Measurements from ENCODE around the gene SMARCC1. TPM values are rescaled to one million over a fixed set of nuclear protein-coding genes. Genes with fewer than 3 reads are reported as not detected.

SMARCC1 gene
- total RNA-seq, 1 experiment from 2014 or later: 168 TPM

DNA sequence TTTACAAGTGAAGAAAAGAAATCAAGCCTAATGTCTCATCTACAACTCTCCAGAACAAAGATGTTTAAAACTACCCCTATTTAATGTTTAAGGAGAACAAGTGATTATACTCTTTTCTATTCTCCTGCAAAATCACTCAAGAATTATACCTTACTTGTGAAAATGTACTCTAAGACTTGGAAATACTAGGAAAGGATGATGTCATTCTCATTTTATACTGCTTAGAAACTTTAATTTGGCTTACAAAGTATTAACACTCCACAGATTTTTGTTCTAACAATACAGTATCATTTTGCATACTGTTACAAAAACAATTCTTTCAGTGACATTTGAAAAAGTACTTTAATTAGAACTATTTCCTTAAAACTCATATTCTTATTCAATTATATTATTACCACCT is 89.5 kb downstream of the SMARCC1 start:
- Histone ChIP-seq H3K27me3 (ENCODE audit: insufficient read depth, low read length) (no peaks in the 10 kb centered on the region), H3K36me3 (ENCODE audit: control insufficient read depth in 1 of 2, insufficient read depth in 2 of 2, low read length in 2 of 2) (peaks cover 23 to 39% of the 10 kb centered on the region in 2 experiments), H3K9me2 (ENCODE audit: insufficient read depth) (no peaks in the 10 kb centered on the region), H3K4me1 (ENCODE audit: control insufficient read depth in 1 of 2, insufficient read depth in 2 of 2, low read length in 2 of 2) (no peaks in the 10 kb centered on the region), H2AFZ (ENCODE audit: low read depth, low read length, poor library complexity, severe bottlenecking) (no peak overlapping the region), H4K20me1 (ENCODE audit: insufficient read depth) (no peaks in the 10 kb centered on the region), H3K4me2 (ENCODE audit: low read length) (no peak overlapping the region), H3K27ac (ENCODE audit: low read depth, low read length) (no peak overlapping the region), H3K79me2 (ENCODE audit: insufficient read depth, low read length) (peaks cover 16% of the 10 kb centered on the region), H3K9ac (ENCODE audit: low read length) (no peak overlapping the region), H3K9me3 (ENCODE audit: control insufficient read depth in 1 of 2, insufficient read depth in 1 of 2, low read depth in 1 of 2, low read length in 2 of 2) (no peaks in the 10 kb centered on the region), H3K4me3 (replicated peaks in 1 of 2; ENCODE audit: low read depth in 1 of 2, low read length in 2 of 2) (no peak overlapping the region)
- POLR2A ChIA-PET: no interaction called here
- DNase-seq (ENCODE audit: low read depth, low spot score) (no peak), ATAC-seq (no peak)
- TF ChIP-seq ELF1 (IDR thresholded peaks at IDR 0.05; ENCODE audit: borderline replicate concordance, low read depth) (no peak), SIN3A (IDR thresholded peaks at IDR 0.05; ENCODE audit: low read depth) (no peak), ZFX (IDR thresholded peaks at IDR 0.05) (no peak), EZH2phosphoT487 (IDR thresholded peaks at IDR 0.05; ENCODE audit: borderline replicate concordance) (no peak), RAD21 (IDR thresholded peaks at IDR 0.05; ENCODE audit: low read depth) (no peak), EGR1 (IDR thresholded peaks at IDR 0.05; ENCODE audit: low read depth) (no peak), EZH2 (IDR thresholded peaks at IDR 0.05) (no peak)
- BruUV-seq (replicated peaks): no TSS peak
- CTCF ChIA-PET: no interaction called here
- RAD21 ChIA-PET (ENCODE audit: low non-redundant PET in 1 of 2, low total read pairs in 2 of 2, uncharacterized antibody in 2 of 2, unreplicated experiment in 2 of 2): no interaction called here
- intact Hi-C loops (cut with micrococcal nuclease): no loop called here

DNA sequence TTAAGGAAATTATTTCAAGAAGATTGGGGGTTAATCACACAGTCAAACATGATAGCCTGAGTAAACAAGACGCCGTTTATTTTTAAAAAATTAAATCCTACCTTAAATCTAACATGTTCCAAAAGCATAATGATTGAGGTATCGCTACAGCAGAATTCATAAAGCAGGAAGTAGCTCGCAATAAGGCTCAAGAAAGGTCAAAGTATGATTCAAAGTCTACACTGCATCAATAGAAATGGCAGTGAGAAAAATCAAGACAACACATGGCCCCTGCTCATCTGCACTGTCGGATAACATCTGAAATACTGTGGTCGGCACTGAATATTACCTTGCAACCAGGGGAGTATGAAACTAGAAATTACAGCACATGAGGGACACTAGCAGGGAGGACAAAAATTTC is 93.2 kb downstream of the SMARCC1 start:
- Histone ChIP-seq H2AFZ (ENCODE audit: low read depth, low read length, poor library complexity, severe bottlenecking) (no peak overlapping the region), H3K9me3 (ENCODE audit: control insufficient read depth in 1 of 2, insufficient read depth in 1 of 2, low read depth in 1 of 2, low read length in 2 of 2) (no peaks in the 10 kb centered on the region), H3K4me3 (replicated peaks in 1 of 2; ENCODE audit: low read depth in 1 of 2, low read length in 2 of 2) (no peak overlapping the region), H3K36me3 (ENCODE audit: control insufficient read depth in 1 of 2, insufficient read depth in 2 of 2, low read length in 2 of 2) (peaks cover 38 to 40% of the 10 kb centered on the region in 2 experiments), H3K9ac (ENCODE audit: low read length) (no peak overlapping the region), H3K27ac (ENCODE audit: low read depth, low read length) (no peak overlapping the region), H3K79me2 (ENCODE audit: insufficient read depth, low read length) (peaks cover 19% of the 10 kb centered on the region), H4K20me1 (ENCODE audit: insufficient read depth) (no peaks in the 10 kb centered on the region), H3K9me2 (ENCODE audit: insufficient read depth) (no peaks in the 10 kb centered on the region), H3K27me3 (ENCODE audit: insufficient read depth, low read length) (no peaks in the 10 kb centered on the region), H3K4me1 (ENCODE audit: control insufficient read depth in 1 of 2, insufficient read depth in 2 of 2, low read length in 2 of 2) (no peaks in the 10 kb centered on the region), H3K4me2 (ENCODE audit: low read length) (no peak overlapping the region)
- ChIA-PET POLR2A (no interaction called here), RAD21 (ENCODE audit: low non-redundant PET in 1 of 2, low total read pairs in 2 of 2, uncharacterized antibody in 2 of 2, unreplicated experiment in 2 of 2) (no interaction called here), CTCF (no interaction called here)
- no peak for ATAC-seq
- no TSS peak for BruUV-seq (replicated peaks)
- no peak for DNase-seq (ENCODE audit: low read depth, low spot score)
- TF ChIP-seq FOSL1 (IDR thresholded peaks at IDR 0.05; ENCODE audit: low read depth) (no peak), ZFX (IDR thresholded peaks at IDR 0.05) (no peak), JUND (IDR thresholded peaks at IDR 0.05) (no peak), EGR1 (IDR thresholded peaks at IDR 0.05; ENCODE audit: low read depth) (no peak), CBX3 (IDR thresholded peaks at IDR 0.05; ENCODE audit: low read depth) (no peak), EZH2 (IDR thresholded peaks at IDR 0.05) (no peak), RAD21 (IDR thresholded peaks at IDR 0.05; ENCODE audit: low read depth) (no peak), YY1 (IDR thresholded peaks at IDR 0.05; ENCODE audit: extremely low read depth, insufficient replicate concordance, low read depth, low read length) (no peak), EZH2phosphoT487 (IDR thresholded peaks at IDR 0.05; ENCODE audit: borderline replicate concordance) (no peak), POLR2A (IDR thresholded peaks at IDR 0.05; ENCODE audit: borderline replicate concordance, extremely low read depth, insufficient read depth, insufficient read length) (no peak), CEBPB (IDR thresholded peaks at IDR 0.05; ENCODE audit: low read depth) (no peak), ELF1 (IDR thresholded peaks at IDR 0.05; ENCODE audit: borderline replicate concordance, low read depth) (no peak), ZNF274 (IDR thresholded peaks at IDR 0.05; ENCODE audit: low read depth, low read length) (no peak), SIN3A (IDR thresholded peaks at IDR 0.05; ENCODE audit: low read depth) (no peak)
- TF ChIP-seq, protein P1, sequence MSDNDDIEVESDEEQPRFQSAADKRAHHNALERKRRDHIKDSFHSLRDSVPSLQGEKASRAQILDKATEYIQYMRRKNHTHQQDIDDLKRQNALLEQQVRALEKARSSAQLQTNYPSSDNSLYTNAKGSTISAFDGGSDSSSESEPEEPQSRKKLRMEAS (IDR thresholded peaks at IDR 0.05): no peak
- TF ChIP-seq, protein P2, sequence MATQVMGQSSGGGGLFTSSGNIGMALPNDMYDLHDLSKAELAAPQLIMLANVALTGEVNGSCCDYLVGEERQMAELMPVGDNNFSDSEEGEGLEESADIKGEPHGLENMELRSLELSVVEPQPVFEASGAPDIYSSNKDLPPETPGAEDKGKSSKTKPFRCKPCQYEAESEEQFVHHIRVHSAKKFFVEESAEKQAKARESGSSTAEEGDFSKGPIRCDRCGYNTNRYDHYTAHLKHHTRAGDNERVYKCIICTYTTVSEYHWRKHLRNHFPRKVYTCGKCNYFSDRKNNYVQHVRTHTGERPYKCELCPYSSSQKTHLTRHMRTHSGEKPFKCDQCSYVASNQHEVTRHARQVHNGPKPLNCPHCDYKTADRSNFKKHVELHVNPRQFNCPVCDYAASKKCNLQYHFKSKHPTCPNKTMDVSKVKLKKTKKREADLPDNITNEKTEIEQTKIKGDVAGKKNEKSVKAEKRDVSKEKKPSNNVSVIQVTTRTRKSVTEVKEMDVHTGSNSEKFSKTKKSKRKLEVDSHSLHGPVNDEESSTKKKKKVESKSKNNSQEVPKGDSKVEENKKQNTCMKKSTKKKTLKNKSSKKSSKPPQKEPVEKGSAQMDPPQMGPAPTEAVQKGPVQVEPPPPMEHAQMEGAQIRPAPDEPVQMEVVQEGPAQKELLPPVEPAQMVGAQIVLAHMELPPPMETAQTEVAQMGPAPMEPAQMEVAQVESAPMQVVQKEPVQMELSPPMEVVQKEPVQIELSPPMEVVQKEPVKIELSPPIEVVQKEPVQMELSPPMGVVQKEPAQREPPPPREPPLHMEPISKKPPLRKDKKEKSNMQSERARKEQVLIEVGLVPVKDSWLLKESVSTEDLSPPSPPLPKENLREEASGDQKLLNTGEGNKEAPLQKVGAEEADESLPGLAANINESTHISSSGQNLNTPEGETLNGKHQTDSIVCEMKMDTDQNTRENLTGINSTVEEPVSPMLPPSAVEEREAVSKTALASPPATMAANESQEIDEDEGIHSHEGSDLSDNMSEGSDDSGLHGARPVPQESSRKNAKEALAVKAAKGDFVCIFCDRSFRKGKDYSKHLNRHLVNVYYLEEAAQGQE (IDR thresholded peaks at IDR 0.05; ENCODE audit: low read depth): no peak
- TF ChIP-seq, protein P3, sequence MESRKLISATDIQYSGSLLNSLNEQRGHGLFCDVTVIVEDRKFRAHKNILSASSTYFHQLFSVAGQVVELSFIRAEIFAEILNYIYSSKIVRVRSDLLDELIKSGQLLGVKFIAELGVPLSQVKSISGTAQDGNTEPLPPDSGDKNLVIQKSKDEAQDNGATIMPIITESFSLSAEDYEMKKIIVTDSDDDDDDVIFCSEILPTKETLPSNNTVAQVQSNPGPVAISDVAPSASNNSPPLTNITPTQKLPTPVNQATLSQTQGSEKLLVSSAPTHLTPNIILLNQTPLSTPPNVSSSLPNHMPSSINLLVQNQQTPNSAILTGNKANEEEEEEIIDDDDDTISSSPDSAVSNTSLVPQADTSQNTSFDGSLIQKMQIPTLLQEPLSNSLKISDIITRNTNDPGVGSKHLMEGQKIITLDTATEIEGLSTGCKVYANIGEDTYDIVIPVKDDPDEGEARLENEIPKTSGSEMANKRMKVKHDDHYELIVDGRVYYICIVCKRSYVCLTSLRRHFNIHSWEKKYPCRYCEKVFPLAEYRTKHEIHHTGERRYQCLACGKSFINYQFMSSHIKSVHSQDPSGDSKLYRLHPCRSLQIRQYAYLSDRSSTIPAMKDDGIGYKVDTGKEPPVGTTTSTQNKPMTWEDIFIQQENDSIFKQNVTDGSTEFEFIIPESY (IDR thresholded peaks at IDR 0.05; ENCODE audit: extremely low read depth, insufficient replicate concordance, low read length): no peak
- intact Hi-C loops (cut with micrococcal nuclease): no loop called here
